Neuronal stem cell (in vitro differentiated cells): ENCODE results near the gene PCBD2.
"Not testable (repeated sequence)": the region's sequence is repeated elsewhere in the genome, so short reads cannot be mapped to it uniquely, and the experiment has no call there.

Experiments used
- DNase-seq: peaks from one replicate; pipeline ENCODE4 v3.0.0-alpha.2; 2013; ENCODE audit warnings: low spot score
- H2AFZ ChIP-seq: one replicate; pipeline ENCODE4 v1.6.1; 2013; ENCODE audit warnings: mild to moderate bottlenecking, low read length, inconsistent platforms
- H2AK5ac ChIP-seq: 2 replicates; pipeline ENCODE4 v1.6.1; 2013; ENCODE audit warnings: low read depth, mild to moderate bottlenecking, inconsistent platforms, low read length, moderate library complexity, mixed read lengths
- H2BK120ac ChIP-seq: 2 replicates; pipeline ENCODE4 v1.6.1; 2013; ENCODE audit warnings: low read depth, mild to moderate bottlenecking, inconsistent platforms, low read length, moderate library complexity, mixed read lengths
- H2BK12ac ChIP-seq: one replicate; pipeline ENCODE4 v1.6.1; 2013; ENCODE audit warnings: low read length, inconsistent platforms
- H2BK15ac ChIP-seq: 2 replicates; pipeline ENCODE4 v1.6.1; 2013; ENCODE audit warnings: mild to moderate bottlenecking, low read length, inconsistent platforms, mixed read lengths
- H2BK5ac ChIP-seq: one replicate; pipeline ENCODE4 v1.6.1; 2013; ENCODE audit warnings: inconsistent platforms, mild to moderate bottlenecking, low read length, moderate library complexity
- H3K14ac ChIP-seq: one replicate; pipeline ENCODE4 v1.6.1; 2013; ENCODE audit warnings: low read length, inconsistent platforms
- H3K18ac ChIP-seq: 2 replicates; pipeline ENCODE4 v1.6.1; 2013; ENCODE audit warnings: low read length, inconsistent platforms
- H3K23ac ChIP-seq: 2 replicates; pipeline ENCODE4 v1.6.1; 2013; ENCODE audit warnings: low read depth, mild to moderate bottlenecking, mixed read lengths, low read length, inconsistent platforms; ENCODE audit not compliant: poor library complexity
- H3K27ac ChIP-seq: replicated peaks from 3 replicates; pipeline ENCODE4 v1.5.1; 2013; ENCODE audit warnings: low read length, inconsistent platforms
- H3K27me3 ChIP-seq, 3 experiments: 2 replicates each; pipeline ENCODE4 v1.6.1; 2013; ENCODE audit warnings: low read length in 3 of 3, mild to moderate bottlenecking in 2 of 3, inconsistent platforms in 1 of 3, low read depth in 1 of 3, mixed read lengths in 1 of 3, moderate library complexity in 1 of 3; ENCODE audit not compliant: control insufficient read depth in 3 of 3, insufficient read depth in 3 of 3
- H3K36me3 ChIP-seq, 2 donors: replicated peaks in 1 of 2; 2 replicates each; pipeline ENCODE4 v1.6.1; 2013; ENCODE audit warnings: low read length in 2 of 2; ENCODE audit not compliant: control insufficient read depth in 2 of 2, insufficient read depth in 2 of 2
- H3K4ac ChIP-seq: 2 replicates; pipeline ENCODE4 v1.6.1; 2013; ENCODE audit warnings: inconsistent platforms, mild to moderate bottlenecking, low read length, moderate library complexity
- H3K4me1 ChIP-seq, 2 donors: 1 replicate in 1 of 2; 2 replicates in 1 of 2; pipeline ENCODE4 v1.6.1; 2013; ENCODE audit warnings: low read length in 2 of 2, low read depth in 1 of 2; ENCODE audit not compliant: control insufficient read depth in 2 of 2, insufficient read depth in 1 of 2
- H3K4me2 ChIP-seq: one replicate; pipeline ENCODE4 v1.6.1; 2013; ENCODE audit warnings: mild to moderate bottlenecking, low read length, inconsistent platforms; ENCODE audit not compliant: insufficient read depth, poor library complexity, severe bottlenecking
- H3K4me3 ChIP-seq, 2 donors: 2 replicates each; pipeline ENCODE4 v1.5.1; 2013; ENCODE audit warnings: low read length in 2 of 2, mild to moderate bottlenecking in 2 of 2, inconsistent platforms in 1 of 2, moderate library complexity in 1 of 2
- H3K79me1 ChIP-seq: one replicate; pipeline ENCODE4 v1.6.1; 2013; ENCODE audit warnings: low read depth, mild to moderate bottlenecking, inconsistent platforms, low read length, moderate library complexity
- H3K9ac ChIP-seq: one replicate; pipeline ENCODE4 v1.6.1; 2013; ENCODE audit warnings: mild to moderate bottlenecking, low read depth, low read length, inconsistent platforms; ENCODE audit not compliant: poor library complexity
- H3K9me3 ChIP-seq, 2 donors: replicated peaks in 1 of 2; 2 replicates each; pipeline versions ENCODE3 to v1.6.1; 2013; ENCODE audit warnings: low read length in 2 of 2, mild to moderate bottlenecking in 2 of 2, inconsistent platforms in 1 of 2, low read depth in 1 of 2, mixed read lengths in 1 of 2, moderate library complexity in 1 of 2; ENCODE audit not compliant: control insufficient read depth in 2 of 2, insufficient read depth in 1 of 2
- H4K8ac ChIP-seq: one replicate; pipeline ENCODE4 v1.6.1; 2013; ENCODE audit warnings: low read depth, mild to moderate bottlenecking, inconsistent platforms, low read length, moderate library complexity
- H4K91ac ChIP-seq: one replicate; pipeline ENCODE4 v1.6.1; 2013; ENCODE audit warnings: low read length, low read depth, mild to moderate bottlenecking, inconsistent platforms; ENCODE audit not compliant: poor library complexity
- WGBS, 2 donors: extraction: QIAGEN DNeasy Blood & Tissue Kit; methylation state at CpG; one replicate each; pipeline ENCODE4 v1.1.7; 2013; ENCODE audit warnings: missing lambda C conversion rate in 2 of 2, mixed read lengths in 1 of 2; ENCODE audit not compliant: insufficient read length in 2 of 2, insufficient replicate concordance in 1 of 2; ENCODE audit errors: extremely low coverage in 2 of 2; 5-methylcytosine and 5-hydroxymethylcytosine counted together

Gene PCBD2

GRCh38 chr5:134998068-134998467, 93.1 kb downstream of the PCBD2 start:
- H2AK5ac ChIP-seq, H3K4ac ChIP-seq, H3K4me2 ChIP-seq, H4K91ac ChIP-seq, H2BK120ac ChIP-seq, DNase-seq, H3K9me3 ChIP-seq, H2BK15ac ChIP-seq, H3K4me3 ChIP-seq, H4K8ac ChIP-seq, H3K4me1 ChIP-seq, H3K18ac ChIP-seq, H3K27me3 ChIP-seq, H3K14ac ChIP-seq, H2AFZ ChIP-seq, H3K23ac ChIP-seq, H3K79me1 ChIP-seq, H3K9ac ChIP-seq, H2BK5ac ChIP-seq, H3K36me3 ChIP-seq, H3K27ac ChIP-seq, H2BK12ac ChIP-seq: not testable (repeated sequence)
- no CpG with 5 or more reads among the region's 5 CpGs for WGBS, 2 donors

- Histone ChIP-seq H3K79me1 (no peaks in the 10 kb centered on the region), H3K4ac (no peak overlapping the region), H3K4me3 (no peak overlapping the region), H3K23ac (no peak overlapping the region), H4K8ac (no peak overlapping the region), H3K27me3 (peaks cover 0 to 9% (median 0%) of the 10 kb centered on the region in 3 experiments), H3K36me3 (no peaks in the 10 kb centered on the region), H3K18ac (no peak overlapping the region), H2BK120ac (no peak overlapping the region), H2BK5ac (no peak overlapping the region), H2AK5ac (no peak overlapping the region), H3K4me1 (no peaks in the 10 kb centered on the region), H3K9me3 (no peaks in the 10 kb centered on the region), H3K14ac (no peak overlapping the region), H3K9ac (no peak overlapping the region), H4K91ac (no peak overlapping the region), H2AFZ (no peak overlapping the region), H3K27ac (no peak overlapping the region), H2BK12ac (no peak overlapping the region), H2BK15ac (no peak overlapping the region), H3K4me2 (no peak overlapping the region)
- no CpG with 5 or more reads among the region's 3 CpGs for WGBS, 2 donors
- no peak for DNase-seq
Measured at GRCh38 chr5:135004376-135004775, 99.4 kb downstream of the PCBD2 start.

GRCh38 chr5:135005076-135005475, 100.1 kb downstream of the PCBD2 start:
- Histone ChIP-seq H2AFZ (no peak overlapping the region), H3K4ac (no peak overlapping the region), H2BK15ac (no peak overlapping the region), H3K9me3 (no peaks in the 10 kb centered on the region), H3K27me3 (peaks cover 0 to 9% (median 0%) of the 10 kb centered on the region in 3 experiments), H3K4me1 (no peaks in the 10 kb centered on the region), H2BK120ac (no peak overlapping the region), H3K36me3 (no peaks in the 10 kb centered on the region), H4K91ac (no peak overlapping the region), H2BK12ac (no peak overlapping the region), H3K4me3 (no peak overlapping the region), H3K4me2 (no peak overlapping the region), H4K8ac (no peak overlapping the region), H2AK5ac (no peak overlapping the region), H3K79me1 (no peaks in the 10 kb centered on the region), H3K18ac (no peak overlapping the region), H3K9ac (no peak overlapping the region), H2BK5ac (no peak overlapping the region), H3K27ac (no peak overlapping the region), H3K23ac (no peak overlapping the region), H3K14ac (no peak overlapping the region)
- DNase-seq, result no peak
- no CpG with 5 or more reads among the region's 3 CpGs for WGBS, 2 donors

DNA sequence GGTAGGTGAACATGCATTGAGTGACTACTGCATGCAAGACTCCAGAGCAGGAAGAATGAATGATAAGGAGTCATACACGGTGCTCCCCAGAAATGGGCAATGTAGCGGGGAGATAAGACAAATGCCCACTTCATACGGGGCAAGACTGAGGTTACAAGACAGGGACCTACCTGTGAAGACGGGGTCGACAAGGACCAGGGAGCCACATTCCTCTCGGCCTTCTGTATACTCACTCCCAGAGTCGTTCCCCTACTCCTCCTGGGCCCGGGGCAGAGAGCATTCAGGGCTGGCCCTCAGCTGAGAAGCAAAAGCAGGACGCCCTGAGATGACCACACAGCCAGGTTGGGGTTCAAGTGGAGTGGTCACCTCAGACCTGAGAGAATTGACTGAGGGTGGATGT, 102.4 kb downstream of the PCBD2 start:
- no peak overlapping the region for H3K23ac ChIP-seq
- H3K27me3 ChIP-seq, result peaks cover 0 to 9% (median 0%) of the 10 kb centered on the region in 3 experiments
- H3K4me1 ChIP-seq, result no peaks in the 10 kb centered on the region
- H3K18ac ChIP-seq, result no peak overlapping the region
- H3K4me3 ChIP-seq, result no peak overlapping the region
- no CpG with 5 or more reads among the region's 9 CpGs for WGBS, 2 donors
- H3K36me3 ChIP-seq, result no peaks in the 10 kb centered on the region
- H3K4ac ChIP-seq, result no peak overlapping the region
- no peak overlapping the region for H2AFZ ChIP-seq
- no peak overlapping the region for H2BK120ac ChIP-seq
- no peak overlapping the region for H2BK15ac ChIP-seq
- DNase-seq, result no peak
- H2BK5ac ChIP-seq, result no peak overlapping the region
- no peak overlapping the region for H4K91ac ChIP-seq
- H3K4me2 ChIP-seq, result no peak overlapping the region
- no peak overlapping the region for H2BK12ac ChIP-seq
- no peak overlapping the region for H3K9ac ChIP-seq
- no peaks in the 10 kb centered on the region for H3K9me3 ChIP-seq
- no peak overlapping the region for H3K27ac ChIP-seq
- no peak overlapping the region for H3K14ac ChIP-seq
- no peak overlapping the region for H4K8ac ChIP-seq
- H2AK5ac ChIP-seq, result no peak overlapping the region
- H3K79me1 ChIP-seq, result no peaks in the 10 kb centered on the region
